Measurements from ENCODE around the gene HDAC4.

The HDAC4 gene

DNA sequence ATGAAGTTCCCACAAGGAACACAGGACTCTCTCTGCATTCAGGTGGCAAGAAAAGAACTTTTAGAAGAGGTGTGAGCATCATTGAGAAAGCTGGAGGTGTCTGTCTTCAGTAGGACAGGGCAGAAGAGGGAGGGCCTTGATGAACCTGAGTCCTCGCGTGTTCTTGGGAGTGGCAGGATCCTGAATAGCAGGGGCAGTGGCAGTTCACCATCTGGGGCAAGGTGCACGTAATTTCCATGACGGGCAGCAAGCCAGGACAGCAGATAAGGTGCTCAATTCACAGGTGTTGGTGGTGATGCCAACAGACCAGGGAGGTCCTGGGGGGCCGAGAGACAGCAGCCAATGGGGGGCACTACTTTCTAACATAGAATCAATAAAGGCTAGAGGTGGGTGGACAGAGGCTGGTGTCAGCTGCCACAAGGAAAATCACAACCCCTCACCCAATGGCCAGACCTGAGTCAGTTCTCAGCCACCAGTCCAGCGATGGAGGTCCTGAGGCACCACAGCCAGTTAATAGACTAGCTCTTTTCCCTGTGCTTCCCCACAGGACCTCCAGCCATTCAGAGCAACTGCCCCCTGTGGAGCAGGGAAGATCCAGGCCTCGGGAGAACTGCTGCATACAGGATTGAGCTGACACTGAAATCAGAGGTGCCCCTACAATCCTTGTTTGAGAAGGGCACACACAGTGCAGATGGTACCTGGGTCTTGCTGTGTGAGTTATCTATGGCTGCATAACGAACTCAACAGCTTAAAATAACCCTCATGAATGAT, 10.9 kb upstream of the HDAC4 start:
- no peak for DNase-seq (ENCODE audit: low spot score)

GRCh38 chr2:239411117-239411516, 10.3 kb upstream of the HDAC4 start:
- H3K4me3 ChIP-seq = no peak overlapping the region
- no peak for DNase-seq (ENCODE audit: low spot score)
- no peak for TF ChIP-seq CTCF (IDR thresholded peaks at IDR 0.05)
- no peak overlapping the region for H3K27ac ChIP-seq

More for the DNA sequence above, 10.9 kb upstream of the HDAC4 start:
- no peak overlapping the region for H3K4me3 ChIP-seq
- TF ChIP-seq CTCF (IDR thresholded peaks at IDR 0.05) = no peak
- H3K27ac ChIP-seq = no peak overlapping the region

DNA sequence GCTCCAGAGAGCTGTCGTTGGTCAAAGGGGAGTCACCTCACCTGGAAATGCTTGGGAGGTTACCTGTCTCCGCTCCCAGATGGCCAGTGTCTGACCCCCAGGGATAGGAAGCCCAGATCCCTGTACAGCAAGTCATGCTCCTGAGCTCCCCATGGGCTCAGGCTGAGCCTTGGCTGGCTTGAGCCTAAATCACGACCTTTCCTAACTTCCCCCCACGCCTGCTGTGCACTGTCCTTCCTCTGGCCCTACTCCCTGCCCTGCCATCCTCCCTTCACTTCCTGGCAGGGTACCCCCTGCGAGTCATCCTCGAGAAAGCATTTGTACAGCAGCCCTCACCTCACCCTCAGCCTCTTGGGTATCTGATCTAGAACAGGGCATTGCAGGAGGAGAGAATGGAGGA, 9.2 kb upstream of the HDAC4 start:
- no peak overlapping the region for H3K4me3 ChIP-seq
- no peak for TF ChIP-seq CTCF (IDR thresholded peaks at IDR 0.05)
- no peak overlapping the region for H3K27ac ChIP-seq
- DNase-seq (ENCODE audit: low spot score) = no peak

DNA sequence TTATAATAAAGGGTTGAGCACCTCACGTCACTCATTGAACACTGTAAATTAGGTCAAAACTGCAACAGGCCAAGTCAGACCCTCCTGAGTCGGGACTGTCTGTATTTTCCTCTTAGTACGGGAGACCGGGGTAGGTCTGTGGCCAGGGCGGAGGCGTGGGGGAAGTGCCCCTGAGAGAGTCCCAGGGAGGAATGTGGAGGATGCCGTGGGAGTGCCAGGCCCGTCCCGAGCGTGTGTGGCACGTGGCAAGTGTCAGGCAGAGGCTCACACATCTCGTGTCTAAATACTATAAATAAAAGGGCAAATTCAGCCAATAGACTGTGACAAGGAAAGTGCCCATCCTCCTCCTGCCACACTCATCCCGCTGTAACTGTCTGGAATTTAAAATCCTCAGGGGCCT, 6.3 kb upstream of the HDAC4 start:
- DNase-seq (ENCODE audit: low spot score) = no peak
- H3K27ac ChIP-seq = no peak overlapping the region
- no peak for TF ChIP-seq CTCF (IDR thresholded peaks at IDR 0.05)
- no peak overlapping the region for H3K4me3 ChIP-seq

GRCh38 chr2:239406316-239406995, 5.6 kb upstream of the HDAC4 start:
- H3K4me3 ChIP-seq = no peak overlapping the region
- H3K27ac ChIP-seq = no peak overlapping the region
- no peak for TF ChIP-seq CTCF (IDR thresholded peaks at IDR 0.05)
- DNase-seq (ENCODE audit: low spot score) = no peak

GRCh38 chr2:239405071-239405470, 4.3 kb upstream of the HDAC4 start:
- H3K4me3 ChIP-seq = no peak overlapping the region
- no peak for TF ChIP-seq CTCF (IDR thresholded peaks at IDR 0.05)

DNA sequence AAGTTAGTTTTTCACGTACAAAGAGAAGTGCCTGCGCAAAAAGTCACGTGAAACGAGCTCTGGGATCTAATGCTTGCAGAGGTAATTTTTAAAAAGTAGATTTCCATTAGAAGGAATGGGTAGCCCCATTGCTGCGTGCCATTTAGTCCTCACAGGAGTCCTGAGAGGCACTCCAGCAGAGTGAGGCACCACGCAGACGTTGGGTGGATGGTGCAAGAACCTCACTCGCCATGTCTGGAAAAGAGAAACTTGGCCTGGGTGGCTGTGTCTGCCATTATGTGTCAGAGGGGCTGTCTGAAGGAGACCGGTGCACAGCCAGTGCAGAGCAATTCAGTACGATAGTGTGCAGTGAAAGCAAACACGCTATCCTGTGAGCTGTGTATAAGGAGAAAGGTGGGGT, 1.8 kb upstream of the HDAC4 start:
- no peak overlapping the region for H3K4me3 ChIP-seq
- DNase-seq (ENCODE audit: low spot score) = peak; percentile 66
- TF ChIP-seq CTCF (IDR thresholded peaks at IDR 0.05) = no peak
- no peak overlapping the region for H3K27ac ChIP-seq

More at GRCh38 chr2:239405071-239405470, 4.3 kb upstream of the HDAC4 start:
- DNase-seq (ENCODE audit: low spot score) = peak; percentile 26
- no peak overlapping the region for H3K27ac ChIP-seq

Data from coronary artery (tissue), 2 donors.